Inflammatory macrophage treated with lipopolysaccharide for 4 hours (primary cell): ENCODE data around the gene CD247.
"Not testable (repeated sequence)": the region's sequence is repeated elsewhere in the genome, so short reads cannot be mapped to it uniquely, and the experiment has no call there.

Source experiments
- DNase-seq: peaks from one replicate; pipeline ENCODE4 v3.0.0-alpha.2; 2020

Gene CD247

DNA sequence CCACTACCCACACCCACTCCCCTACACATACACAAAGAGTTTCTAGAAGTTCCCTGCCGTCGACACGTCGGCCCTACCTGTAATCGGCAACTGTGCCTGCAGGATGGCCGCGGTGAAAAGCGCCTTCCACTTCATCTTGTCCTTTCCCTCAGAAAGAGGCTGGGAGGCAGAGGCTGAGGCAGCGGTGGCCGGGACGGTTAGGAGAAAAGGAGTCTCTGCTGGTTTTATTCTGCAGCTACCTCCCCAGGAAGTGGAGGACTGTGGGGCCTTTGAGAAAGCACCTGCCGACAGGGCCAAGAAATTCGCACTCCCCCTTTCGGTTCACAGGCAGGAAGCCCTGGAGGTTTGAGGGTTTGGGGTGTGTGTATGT is at the start of gene CD247:
TSS of gene CD247 (minus strand) at position 199 of the 370 bp plus-strand sequence. CDS start at position 135, 64 bp downstream.
- no peak for DNase-seq

DNA sequence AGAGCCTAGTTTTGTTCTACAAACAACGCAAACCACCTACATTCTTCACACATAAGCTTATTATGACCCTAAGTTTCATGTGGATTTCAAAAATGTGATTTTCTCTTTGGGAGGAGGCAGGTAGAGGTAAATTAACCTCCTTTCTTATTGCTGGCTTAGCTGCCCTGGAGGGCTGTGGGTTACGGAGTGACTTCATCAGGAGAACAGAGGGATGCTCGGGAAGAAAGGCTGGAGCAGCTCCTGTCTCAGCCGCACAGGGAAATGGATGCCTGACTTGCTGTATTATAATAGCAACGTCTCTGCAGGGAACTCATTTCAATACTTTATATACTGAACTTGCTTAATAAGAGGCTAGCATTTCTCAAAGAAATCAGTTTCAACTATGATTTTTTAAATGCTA is 49.3 kb upstream of the CD247 start:
- DNase-seq, result no peak

DNA sequence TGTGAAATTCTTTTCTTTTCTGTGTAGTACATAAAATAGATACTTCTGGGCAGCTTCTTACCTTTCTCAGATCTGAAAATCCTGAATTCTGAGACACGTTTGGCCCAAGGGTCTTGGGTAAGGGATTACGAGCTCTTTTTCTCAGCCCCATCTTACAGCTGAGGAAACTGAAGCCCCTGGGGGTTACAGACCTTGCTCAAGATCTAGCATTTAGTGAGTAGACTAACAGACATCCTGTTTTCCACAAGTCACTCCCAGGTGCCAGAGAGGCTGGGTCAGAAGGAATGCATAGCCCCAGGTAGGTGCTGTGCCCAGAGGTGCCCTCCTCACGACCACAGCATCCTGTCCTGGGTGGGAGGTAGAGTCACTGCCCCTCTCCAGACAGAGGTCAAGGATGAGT is 48.4 kb upstream of the CD247 start:
- no peak for DNase-seq

DNA sequence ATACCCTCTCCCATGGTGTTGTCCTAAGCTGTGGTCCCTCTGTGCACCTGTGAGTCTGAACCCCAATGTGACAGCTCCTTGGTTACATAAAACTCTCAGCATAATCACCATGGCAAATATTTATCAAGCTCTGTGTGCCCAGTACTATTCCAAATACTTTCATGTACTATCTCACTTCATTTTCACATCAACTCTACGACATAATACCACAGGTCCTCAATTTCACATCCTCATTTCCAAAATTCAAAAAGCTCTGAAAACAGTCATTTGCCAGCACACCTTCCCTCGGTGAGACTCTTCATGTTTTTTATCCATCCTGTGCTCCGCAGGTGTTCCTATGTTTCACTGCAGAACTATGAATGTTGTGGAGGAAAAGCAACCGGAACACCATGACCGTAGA is 47.6 kb upstream of the CD247 start:
- DNase-seq, result no peak

DNA sequence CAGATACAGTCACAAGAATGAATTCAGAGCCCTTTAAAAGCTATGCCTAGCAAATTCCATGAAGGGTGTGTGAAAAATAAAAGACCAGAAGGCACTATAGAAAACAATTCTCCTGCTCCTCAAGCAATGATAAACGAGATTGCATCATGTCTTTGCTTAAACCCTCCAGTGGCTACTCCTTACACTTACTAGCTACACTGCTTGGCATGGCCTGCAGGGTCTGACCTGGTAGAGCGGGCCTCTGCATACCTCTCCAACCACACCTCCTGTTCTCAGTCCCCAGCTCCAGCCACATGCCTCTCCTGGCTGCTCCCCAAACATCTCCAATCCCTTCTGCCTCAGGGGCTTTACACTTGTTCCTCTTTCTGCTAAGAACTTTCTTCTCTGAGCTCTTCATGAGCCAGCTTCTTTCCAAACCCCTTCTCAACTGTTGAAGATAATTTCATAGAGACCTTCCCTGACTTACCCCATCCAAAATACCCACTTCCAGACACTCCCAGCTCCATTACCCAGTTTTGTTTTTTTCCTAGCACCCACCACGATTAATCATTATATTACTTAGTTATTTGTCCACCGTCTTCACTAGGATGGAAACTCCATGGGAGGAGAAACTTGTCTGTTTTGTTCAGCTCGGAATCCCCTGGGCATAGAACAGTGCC is 46.4 kb upstream of the CD247 start:
- DNase-seq, result no peak

DNA sequence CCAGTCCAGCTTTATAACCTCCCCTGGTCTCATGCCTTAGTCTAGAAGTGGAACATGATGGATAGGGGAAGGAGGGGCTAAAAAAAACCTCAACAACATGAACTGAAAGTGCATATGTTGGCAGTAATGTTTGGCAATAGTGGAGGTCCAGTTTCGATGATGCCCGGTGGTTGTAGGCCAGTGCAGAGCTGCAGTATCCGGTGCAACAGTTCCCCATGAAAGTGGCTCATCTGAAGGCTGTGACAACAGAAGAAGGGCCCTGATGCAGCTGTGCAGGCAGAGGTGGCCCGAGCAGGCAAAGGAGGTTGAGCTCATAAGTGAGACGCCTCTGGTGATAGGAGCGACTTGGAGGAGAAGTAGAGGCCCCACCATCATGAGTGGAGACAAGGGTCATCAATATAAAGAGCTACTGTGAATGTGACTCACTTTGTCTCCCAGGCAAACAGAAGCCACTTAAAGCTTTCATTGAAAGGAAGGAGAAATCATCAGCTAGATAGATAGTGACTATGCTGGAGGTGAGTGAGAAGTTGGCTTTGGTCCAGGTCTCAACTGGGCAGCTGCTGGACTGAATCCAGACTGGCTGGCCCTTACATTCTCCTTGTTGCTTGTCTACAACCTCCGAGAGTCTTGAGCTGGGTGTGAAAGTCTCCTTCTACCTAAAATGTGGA is 45.4 kb upstream of the CD247 start:
- peak; percentile 97 for DNase-seq

DNA sequence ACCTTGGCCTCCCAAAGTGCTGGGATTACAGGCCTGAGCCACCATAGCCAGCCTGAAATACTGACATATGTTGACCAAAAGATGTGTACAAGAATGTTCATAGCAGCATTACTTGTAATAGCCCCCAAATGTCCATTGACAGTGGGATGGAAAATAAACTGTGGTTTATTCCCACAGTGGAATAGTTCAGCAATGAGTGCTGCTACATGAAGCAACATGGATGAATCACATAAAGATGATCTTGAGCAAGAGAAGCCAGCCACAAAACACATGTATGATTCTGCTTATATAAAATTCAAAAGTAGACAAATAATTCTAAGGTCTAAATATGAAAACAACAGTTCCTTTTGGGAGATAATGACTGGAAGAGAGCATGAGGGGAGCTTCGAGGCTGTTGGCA is 44.4 kb upstream of the CD247 start:
- peak; percentile 86 for DNase-seq

DNA sequence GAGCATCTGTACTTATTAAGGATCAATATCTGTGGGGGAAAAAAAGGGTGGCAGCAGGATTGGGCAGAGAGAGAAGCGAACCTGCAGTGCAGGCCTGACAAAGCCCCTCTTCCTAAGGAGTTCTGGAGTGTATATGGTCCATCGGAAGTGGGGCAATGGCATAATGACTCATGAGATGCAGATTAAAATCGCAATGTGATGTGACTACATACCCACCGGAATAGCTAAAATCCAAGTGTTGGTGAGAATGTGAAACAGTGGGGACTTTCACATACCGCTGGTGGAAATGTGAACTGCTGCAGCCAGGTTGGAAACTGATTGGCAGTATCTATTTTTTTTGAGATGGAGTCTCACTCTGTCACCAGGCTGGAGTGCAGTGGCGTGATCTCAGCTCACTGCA is 43.4 kb upstream of the CD247 start:
- no peak for DNase-seq

DNA sequence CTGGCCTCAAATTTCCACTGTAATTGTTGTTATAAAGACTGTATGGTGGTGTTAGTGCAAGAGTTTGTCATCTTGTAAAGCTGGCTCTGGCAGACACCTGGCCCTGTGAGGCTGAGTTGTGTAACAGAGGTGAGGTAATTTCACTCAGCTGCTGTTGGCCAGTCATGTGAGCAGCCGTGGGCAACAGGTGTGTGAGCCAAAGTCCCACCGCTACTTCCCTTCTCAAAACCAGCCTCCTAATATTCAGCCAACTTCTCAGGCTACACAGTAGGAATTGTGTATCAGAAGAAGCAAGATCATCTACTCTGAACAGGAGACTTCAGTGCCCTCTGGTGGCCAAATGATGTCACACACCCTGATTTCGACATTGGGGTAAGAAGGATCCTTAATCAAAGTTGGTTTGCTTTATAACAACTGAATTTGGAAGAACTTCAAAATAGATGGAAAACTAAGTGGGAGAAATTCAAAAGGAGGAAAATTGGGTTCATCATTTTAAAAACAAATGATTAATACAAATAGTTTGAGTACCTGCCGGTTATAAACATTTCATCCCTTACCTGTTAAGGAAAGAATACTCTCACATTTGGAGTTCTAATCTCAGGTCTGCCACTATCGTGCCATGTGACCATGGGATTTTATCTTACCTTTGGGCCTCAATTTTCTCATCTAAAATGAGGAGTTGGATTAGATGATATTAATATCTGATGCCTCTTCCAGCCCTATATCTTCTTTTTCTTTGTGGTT is 37.8 kb upstream of the CD247 start:
- DNase-seq, result peak; percentile 85

DNA sequence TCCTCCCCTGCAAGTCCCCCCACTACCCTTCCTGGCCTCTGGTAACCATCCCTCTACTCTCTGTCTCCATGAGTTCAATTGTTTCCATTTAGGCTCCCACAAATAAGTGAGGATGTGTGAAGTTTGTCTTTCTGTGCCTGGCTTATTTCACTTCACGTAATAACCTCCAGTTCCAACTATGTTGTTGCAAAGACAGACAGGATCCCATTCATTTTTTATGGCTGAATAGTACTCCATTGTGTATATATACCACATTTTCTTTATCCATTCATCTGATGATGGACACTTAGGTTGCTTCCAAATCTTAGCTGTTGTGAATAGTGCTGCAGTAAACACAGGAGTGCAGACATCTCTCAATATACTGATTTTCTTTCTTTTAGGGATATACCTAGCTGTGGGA is 36.7 kb upstream of the CD247 start:
- DNase-seq, result not testable (repeated sequence)

DNA sequence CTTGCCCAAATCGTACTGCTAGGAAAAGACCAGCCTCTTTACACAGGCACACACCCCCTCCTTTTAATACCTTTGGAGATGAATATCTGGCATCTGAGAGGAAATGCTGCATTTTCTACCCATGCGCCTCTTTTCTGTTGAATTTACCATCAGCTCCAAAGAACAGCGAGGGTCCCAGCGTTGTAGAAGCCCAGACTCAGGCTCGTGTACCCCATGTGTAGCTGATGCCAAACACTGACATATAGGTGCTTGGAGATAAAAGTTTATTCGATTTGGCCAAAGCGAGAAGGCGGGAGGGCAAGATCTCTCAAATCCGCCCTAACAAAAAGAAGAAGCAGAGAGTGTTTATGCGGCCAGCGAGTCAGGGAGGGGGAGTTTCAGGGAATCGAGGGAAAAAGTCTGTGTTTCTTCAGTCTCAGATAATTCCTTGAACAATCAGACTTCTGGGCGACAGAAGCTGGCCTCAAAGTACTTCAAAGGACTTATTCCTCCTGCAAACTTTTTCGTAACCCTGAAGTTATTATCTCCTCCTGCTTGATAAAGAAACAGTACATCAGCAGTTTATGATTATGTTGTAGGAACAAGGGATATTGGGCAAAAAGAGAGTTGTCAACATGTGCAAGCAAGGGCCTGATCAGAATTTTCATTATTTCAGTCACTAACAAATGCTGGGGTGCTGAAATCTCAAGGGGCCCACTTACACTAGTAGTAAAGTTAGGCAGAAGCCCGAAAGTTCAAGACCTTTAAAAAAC is 35.9 kb upstream of the CD247 start:
- DNase-seq, result no peak

DNA sequence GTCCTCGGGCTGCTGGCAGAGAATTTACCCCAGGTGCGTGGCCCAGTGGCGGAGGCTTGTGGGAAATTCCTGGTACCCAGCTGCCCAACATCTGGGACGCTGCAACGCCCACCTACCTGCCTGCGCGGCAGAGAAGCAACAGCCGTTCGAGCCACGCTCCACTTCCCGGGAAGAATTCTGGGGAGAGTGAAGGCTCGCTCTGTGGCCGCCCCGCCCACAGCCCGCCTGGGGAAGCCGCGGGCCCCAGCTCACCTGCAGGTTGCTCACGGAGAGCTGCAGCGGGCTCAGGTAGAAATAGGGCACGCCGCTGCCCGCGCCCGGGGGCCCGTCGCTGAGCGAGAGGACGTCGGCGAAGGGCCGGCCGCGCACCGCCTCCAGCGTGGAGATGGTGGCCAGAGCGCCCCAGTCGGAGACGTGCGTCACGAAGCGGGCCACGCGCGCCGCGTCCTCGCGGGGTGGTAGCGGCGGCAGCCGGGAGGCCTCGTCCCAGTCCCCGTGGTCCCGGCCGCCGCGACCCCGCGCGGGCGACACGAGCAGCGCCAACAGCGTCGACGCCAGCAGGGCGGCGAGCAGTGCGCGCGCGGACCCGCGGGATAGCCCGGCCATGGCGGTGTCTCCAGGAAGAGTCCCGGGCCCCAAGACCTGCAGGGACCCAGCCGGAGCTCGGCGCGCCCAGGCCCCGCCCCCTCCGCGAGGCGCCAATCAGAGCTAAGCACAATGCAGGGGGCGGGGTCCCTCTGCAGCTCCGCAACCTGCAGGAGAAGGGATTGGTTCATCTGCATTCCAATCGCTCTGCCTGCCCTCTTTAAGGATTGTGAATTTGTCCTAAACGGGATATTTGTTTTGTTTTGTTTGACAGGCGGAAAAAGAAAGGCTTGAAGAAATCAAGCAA is 35.1 kb upstream of the CD247 start, which contains the start of gene CREG1:
TSS of gene CREG1 (minus strand) at position 627 of the 892 bp plus-strand sequence.
- peak; percentile 93 for DNase-seq

DNA sequence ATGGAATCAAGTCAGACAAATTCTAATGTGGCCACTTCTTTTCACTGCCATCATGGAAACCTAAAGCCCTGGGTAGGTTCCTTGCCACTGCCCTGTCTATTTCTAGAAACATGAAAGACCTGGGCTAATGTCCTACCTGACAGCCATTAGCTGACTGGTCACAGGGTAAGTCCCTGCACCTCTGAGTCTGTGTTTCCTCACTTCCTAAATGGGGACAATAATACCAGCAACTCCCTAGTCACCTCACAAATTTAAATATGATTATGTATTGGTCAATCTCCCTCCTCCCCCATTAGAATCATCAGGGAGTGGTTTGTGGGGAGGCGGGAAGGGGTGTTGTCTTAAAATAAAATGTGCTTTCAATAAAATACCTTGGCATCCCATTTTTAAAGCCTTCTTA is 33.0 kb upstream of the CD247 start:
- DNase-seq, result peak; percentile 73

DNA sequence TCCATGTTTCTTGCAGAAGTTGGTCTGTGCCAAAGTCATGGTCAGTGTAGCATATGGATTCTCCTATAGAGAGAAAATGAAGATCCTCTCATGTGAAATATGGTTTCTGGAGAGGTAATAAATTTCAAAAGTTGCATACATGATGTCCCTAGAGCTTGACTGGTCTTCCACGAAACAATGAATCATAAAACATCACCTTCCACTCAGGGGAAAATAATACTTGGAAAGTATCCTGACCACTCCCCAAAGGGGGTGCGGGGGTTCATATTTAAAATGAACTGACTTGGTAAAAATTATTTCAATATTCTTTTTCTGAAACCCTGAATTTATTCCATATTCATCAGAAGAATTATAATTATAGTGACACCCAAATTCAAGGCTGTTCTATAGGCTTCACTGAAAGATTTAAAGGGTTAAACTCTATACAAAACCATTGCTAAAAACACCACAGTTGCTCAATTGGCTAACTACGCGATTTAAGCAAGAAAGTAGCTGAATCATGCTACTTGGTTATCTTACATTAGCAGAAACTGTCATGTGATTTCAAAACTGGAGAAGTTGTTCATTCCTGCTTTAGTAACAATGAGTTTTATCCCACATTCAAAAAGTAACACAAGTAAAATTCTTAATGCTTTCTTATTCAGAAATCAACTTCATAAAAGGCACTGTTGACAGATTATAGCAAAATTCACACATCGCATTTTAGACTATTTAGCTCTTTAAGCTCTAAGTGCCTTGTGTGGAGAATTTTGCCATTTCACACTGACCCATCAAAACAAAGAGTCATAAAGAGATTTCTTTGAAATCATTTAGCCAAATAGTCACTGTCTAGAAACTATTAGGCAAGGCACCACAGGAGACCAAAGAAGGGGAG is 30.0 kb upstream of the CD247 start:
- DNase-seq, result peak; percentile 97

DNA sequence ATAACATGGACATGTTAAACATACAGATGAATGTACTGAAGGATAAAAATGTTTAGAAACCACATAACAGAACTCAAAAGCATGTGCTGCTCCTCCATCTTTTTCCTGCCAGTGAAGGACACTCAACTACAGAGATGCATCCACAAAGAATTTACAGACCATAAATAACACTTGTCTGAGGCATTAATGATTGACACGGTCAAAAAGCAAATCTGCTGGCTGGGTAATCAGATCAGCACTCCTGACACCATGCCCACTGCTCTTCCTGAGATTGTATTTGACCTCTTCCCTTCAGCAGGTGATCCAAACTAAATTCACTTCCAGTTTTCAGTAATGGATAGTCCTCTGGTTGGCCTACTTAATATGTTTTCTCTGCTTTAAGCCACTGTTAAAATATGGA is 28.6 kb upstream of the CD247 start:
- no peak for DNase-seq

DNA sequence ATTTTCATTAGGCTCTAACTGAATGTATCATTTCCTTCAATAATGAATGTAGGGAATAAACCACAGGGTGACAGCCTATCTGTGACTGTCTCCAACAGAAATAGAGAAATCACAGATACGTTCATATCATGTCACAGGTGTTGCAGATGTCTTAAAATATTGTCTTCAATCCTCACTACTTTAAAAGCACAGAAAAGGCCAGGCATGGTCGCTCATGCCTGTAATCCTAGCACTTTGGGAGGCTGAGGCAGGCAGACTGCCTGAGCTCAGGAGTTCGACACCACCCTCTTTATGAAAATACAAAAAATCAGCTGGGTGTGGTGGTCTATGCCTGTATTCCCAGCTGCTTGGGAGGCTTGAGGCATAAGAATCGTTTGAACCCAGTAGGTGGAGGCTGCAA is 27.0 kb upstream of the CD247 start:
- DNase-seq, result no peak

DNA sequence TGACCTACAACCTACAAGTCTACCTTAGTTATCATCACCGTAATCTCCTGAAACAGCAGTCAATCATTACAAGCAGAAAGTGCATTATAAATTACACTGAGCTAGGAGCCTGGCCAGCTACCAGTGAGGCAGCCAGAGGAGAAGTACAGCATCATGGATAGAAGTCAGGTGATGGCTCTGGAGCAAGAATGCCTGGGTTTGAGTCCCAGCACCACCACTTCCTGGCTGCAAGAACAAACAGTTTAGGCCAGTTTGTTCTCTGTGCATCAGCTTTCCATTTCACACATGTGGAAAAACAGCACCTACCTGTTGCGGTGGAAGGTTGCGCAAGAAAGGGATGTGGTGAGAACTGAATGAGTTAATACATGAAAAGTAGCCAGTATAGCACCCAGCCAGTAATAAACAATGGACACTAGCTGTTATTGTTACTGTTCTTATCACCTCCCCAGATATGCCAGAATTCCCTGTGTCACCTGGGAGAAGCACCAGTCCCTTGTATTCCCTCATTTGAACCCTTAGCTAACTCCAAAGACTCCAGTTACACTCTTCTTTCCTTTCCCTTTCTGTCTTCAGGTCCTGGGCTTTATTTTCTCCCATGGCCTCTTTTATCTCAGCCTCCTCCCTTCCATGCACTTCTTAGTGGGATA is 26.2 kb upstream of the CD247 start:
- DNase-seq, result no peak

DNA sequence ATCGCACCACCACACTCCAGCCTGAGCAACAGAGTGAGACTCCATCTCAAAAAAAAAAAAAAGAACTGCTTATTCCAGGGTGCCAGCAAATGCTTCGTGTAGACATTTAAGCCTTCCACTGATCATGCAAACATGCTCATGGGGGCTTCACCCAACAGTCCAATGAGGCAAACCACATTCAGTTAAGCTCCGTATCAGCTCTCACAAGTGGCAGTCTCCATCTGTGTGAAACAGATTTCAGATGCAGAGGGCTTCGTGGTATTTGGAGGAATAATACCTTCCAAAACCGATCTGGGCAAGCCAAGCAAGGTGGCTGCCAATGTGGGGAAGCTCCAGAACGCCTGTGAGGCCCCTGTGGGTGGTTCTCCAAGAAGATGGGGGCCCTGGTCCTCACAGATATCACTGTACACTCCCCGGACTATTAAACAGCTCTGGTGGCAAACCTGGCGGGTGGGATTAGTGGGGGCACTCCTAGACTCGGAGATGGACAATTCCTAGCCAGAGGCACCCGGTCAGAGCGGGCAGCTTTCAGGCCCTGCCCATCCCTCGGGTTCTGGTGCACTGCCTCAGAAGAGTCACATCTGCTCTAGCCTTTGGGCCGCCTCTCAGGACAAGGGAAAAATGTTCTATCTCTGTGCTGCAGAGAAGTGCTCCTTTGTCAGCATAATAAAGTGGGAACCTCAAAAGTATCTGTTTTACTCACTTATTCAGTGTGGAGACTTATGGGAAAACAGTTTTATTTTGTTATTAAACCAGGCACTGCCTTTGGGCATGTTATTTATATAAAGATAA is 25.1 kb upstream of the CD247 start:
- DNase-seq, result no peak

DNA sequence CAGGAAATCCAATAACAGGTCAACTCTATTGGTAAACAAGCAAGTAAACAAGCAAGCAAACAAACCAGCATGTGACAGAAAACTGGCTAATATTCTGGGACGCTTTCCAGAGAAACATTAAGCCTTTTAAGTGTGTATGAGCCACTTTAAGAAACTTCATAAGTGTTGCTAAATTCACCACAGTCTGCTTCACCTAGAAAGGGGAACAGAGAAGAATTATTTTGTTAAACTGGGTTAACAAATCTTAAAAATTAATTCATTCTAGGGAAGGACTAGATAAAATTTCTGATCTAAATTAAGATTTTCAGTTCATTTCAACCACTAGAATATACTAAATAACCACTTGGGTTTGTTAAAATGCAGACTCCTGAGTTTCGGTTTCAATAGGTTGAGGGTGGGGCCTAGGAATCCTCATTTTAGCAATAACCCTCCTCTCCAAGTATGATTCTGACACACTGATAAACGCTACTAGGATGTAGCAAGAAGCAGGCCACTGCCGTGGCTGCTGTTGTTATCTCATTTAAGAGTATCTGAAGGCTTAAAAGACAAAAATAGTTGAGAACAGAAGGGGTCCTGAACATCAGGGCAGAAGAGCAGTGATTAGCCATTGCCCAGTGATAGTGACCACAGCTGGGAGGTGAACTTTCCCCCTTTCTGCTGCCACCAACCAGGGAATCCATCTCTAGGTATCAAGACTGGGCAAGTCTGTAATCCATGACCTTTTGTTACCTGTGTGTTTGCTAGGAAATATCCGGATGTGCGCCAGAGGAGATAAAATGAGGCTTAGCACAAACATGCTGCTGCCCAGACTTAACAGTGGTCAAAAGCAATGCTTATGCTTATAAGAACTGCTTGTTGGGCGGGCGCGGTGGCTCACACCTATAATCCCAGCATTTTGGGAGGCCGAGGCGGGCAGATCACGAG is 24.0 kb upstream of the CD247 start:
- DNase-seq, result peak; percentile 84
